Erythroblast (primary cell): ENCODE measurements around the gene SYT5.

Source experiments
- DNase-seq, 2 experiments: peaks; one replicate each; lab custom pipeline; 2025; lab: John Stamatoyannopoulos, UW
- GATA1 ChIP-seq: IDR thresholded peaks from 2 replicates; pipeline ENCODE4 v1.6.1; 2011; ENCODE audit warnings: low read depth, mild to moderate bottlenecking, control low read depth, low read length, moderate library complexity
- POLR2A ChIP-seq: IDR thresholded peaks from 2 replicates; pipeline ENCODE4 v1.6.1; 2011; ENCODE audit warnings: mild to moderate bottlenecking, low read length

The SYT5 gene

DNA sequence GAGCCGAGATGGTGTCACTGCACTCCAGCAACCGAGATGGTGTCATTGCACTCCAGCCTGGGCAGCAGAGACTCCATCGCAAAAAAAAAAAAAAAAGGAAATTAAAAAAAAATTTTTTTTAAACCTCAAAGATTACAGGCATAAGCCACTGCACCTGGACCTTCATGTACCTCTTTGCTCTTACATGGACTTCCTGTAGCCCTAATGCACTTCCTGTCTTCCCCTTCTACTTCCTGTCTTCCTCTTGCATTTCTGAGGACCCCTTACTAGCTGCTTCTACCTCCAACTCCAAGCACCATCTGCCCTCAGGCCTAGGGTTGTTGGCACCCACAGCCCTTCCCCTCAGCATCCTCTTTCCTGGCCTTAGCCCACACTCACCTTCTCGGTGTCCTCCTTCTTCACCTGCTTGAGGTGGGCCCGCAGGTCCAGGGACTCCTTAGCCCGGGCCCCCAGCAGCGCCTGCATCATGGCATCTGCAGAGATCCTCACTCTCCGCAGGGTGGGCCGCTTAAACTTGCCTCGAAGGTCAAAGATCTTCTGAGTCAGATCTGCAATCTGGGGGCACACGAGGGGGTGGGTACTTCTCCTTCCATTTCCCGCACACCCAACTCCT, 26.3 kb downstream of the SYT5 start:
- no peak for DNase-seq
- TF ChIP-seq POLR2A (no peak), GATA1 (no peak)

- no peak for TF ChIP-seq GATA1
- no peak for TF ChIP-seq POLR2A
- DNase-seq: no peak
Measured at GRCh38 chr19:55152017-55152416, 28.1 kb downstream of the SYT5 start.

- DNase-seq: no peak
- TF ChIP-seq POLR2A: no peak
- TF ChIP-seq GATA1: no peak
Measured at GRCh38 chr19:55149078-55150003, 30.7 kb downstream of the SYT5 start, which contains the start of gene TNNT1. Gene TNNT1 (minus strand): TSS chr19:55149206. CDS start chr19:55147157, 2,049 bp downstream.

DNA sequence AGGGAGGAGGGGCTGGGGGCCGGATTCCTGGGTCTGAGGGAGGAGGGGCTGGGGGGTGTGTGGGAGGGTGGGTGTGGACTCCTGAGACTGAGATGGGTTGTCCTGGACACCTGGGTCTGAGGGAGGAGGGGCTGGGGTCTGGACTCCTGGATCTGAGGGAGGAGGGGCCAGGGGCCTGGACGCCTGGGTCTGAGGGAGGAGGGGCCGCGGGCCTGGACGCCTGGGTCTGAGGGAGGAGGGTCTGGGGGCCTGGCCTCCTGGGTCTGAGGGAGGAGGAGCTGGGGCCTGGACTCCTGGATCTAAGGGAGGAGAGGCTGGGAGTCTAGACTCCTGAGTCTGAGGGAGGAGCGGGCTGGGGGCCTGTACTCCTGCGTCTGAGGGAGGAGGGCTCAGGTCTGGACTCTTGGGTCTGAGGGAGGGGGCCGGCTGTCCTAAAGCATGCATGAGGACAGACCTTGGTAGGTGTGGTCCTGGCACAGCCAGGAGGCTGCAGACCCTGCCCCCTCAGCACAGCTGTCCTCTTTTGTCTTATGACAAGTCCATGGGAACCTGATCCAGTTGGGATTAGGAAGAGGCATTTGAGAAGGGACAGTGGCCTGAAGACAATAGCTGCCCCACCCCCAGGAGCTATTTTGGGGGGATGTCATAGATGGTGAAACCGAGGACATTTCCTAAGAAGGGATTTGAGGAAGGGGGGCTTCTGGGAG, 32.4 kb downstream of the SYT5 start:
- TF ChIP-seq GATA1 (no peak), POLR2A (no peak)
- DNase-seq: no peak

DNA sequence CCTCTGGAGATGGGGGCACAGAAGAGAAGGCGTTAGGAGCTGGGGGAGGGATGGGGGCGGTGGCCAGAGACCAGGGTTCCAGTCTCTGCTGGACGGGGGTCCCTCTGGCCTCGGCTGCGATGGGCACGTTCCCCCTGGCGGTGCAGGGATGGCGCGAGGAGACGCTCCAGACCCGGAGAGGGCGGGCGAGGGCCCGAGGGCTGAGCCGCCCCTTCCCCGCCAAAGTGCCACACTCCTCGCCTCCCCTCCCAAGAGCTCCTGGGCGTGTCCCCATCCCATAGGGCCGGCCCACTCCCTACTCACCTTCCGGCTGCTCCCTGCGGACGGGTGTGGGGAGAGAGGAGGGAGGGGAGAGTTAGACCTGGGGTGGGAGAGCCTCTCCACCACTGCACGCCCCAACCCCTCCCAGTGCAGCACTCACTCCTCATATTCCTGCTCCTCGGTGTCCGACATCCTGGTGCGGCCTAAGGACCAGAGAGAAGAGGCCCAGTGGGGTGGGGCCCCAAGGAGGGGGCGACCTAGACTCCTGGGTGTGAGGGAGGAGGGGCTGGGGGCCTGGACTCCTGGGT, 33.3 kb downstream of the SYT5 start:
- no peak for DNase-seq

GRCh38 chr19:55146078-55146704, 33.9 kb downstream of the SYT5 start:
- DNase-seq: peak; percentile 55 to 76
- TF ChIP-seq GATA1 (no peak), POLR2A (no peak)

More for the DNA sequence above, 33.3 kb downstream of the SYT5 start:
- TF ChIP-seq POLR2A: no peak
- no peak for TF ChIP-seq GATA1

GRCh38 chr19:55145232-55145631, 34.9 kb downstream of the SYT5 start:
- no peak for TF ChIP-seq POLR2A
- no peak for TF ChIP-seq GATA1
- no peak for DNase-seq

DNA sequence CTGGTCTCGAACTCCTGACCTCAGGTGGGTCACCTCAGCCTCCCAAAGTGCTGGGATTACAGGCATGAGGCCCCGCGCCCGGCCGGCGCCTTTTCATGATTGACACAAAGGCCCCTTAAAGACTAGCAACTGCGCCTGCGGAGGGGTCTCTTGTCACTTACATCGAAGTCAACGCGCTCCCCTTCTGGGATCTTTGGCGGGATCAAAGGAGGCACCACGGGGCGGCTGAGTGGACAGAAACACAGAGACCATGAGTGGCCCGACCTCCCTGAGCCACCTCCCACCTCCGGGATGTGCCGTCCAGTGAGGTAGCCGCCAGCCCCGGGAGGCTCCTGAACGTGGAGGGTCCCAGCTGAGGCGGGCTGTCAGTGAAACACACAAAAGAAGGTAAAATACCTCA, 38.4 kb downstream of the SYT5 start:
- TF ChIP-seq POLR2A: no peak
- no peak for DNase-seq

- no peak for DNase-seq
- TF ChIP-seq GATA1 (no peak), POLR2A (no peak)
Measured at GRCh38 chr19:55137915-55138314, 42.2 kb downstream of the SYT5 start.

DNA sequence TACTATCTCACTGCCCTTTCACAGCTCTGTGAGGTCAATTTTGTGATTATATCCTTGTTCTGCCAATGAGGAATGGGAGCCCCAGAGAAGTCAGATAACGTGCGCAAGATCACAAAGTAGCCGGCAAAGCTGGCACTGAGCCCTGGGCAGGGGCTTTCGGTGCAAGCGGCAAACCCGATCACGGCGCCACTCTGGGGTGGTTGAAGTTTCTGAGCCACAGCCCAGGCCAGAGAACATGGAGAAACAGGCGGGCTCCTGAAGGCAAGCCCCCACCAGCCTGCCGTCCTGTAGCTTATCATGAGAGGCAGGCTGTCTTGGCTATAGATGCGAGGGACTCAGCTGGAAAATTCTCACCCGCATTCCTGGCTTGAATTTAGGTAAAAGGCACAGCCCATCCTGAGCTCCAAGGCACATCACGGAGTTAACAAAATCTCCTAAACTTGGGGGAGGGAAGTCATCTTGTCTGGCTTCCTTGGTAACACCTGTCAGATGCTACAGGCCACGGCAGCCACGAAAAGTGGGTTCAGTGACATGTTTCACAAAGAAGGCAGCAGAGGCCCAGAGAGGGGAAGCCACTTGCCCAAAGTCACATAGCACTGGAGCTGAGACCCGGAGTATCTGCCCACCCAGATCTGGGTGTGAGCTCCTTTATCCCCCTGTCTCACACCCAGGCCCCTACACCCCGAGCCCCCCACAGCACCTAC, 43.5 kb downstream of the SYT5 start:
- TF ChIP-seq POLR2A (no peak), GATA1 (no peak)
- DNase-seq: no peak

- no peak for TF ChIP-seq POLR2A
- no peak for TF ChIP-seq GATA1
Measured at GRCh38 chr19:55134736-55135135, 45.4 kb downstream of the SYT5 start.

GRCh38 chr19:55133639-55134444, 46.2 kb downstream of the SYT5 start:
- TF ChIP-seq GATA1 (no peak), POLR2A (no peak)
- no peak for DNase-seq

More at GRCh38 chr19:55134736-55135135, 45.4 kb downstream of the SYT5 start:
- no peak for DNase-seq
